A673 (cell line): ENCODE results near the gene GSG1L.

Experiments used
- EZH2 ChIP-seq: fragments of 200-600 bp; sonication (generic); IDR thresholded peaks from 2 replicates; pipeline ENCODE4 v1.6.1; 2017; ENCODE audit warnings: borderline replicate concordance, low read depth, mild to moderate bottlenecking, mixed read lengths, antibody characterized with exemption, low read length; ENCODE audit not compliant: poor library complexity, severe bottlenecking
- TF ChIP-seq, protein P1 (sequence below): fragments of 300-800, 200-600 bp; sonication (generic); conservative IDR thresholded peaks from 2 replicates; pipeline ENCODE4 v1.5.1; 2017; ENCODE audit warnings: low read depth, mild to moderate bottlenecking, antibody characterized with exemption, low read length, moderate library complexity, mixed read lengths

- TF ChIP-seq, protein P1, sequence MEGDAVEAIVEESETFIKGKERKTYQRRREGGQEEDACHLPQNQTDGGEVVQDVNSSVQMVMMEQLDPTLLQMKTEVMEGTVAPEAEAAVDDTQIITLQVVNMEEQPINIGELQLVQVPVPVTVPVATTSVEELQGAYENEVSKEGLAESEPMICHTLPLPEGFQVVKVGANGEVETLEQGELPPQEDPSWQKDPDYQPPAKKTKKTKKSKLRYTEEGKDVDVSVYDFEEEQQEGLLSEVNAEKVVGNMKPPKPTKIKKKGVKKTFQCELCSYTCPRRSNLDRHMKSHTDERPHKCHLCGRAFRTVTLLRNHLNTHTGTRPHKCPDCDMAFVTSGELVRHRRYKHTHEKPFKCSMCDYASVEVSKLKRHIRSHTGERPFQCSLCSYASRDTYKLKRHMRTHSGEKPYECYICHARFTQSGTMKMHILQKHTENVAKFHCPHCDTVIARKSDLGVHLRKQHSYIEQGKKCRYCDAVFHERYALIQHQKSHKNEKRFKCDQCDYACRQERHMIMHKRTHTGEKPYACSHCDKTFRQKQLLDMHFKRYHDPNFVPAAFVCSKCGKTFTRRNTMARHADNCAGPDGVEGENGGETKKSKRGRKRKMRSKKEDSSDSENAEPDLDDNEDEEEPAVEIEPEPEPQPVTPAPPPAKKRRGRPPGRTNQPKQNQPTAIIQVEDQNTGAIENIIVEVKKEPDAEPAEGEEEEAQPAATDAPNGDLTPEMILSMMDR: no peak
- TF ChIP-seq EZH2: no peak
Observed at GRCh38 chr16:27960619-27961295, 102.8 kb downstream of the GSG1L start.
